AG04449 (cell line): Measurements from ENCODE around the gene TMEM225B.
"Not testable (repeated sequence)": the region's sequence is repeated elsewhere in the genome, so short reads cannot be mapped to it uniquely, and the experiment has no call there.

Experiments used
- CTCF ChIA-PET: fragments of 350-600 bp; formaldehyde crosslinking; extraction: SDS; loops from one replicate; lab custom pipeline; 2021; ENCODE audit warnings: antibody characterized with exemption; lab: Yijun Ruan, JAX
- POLR2A ChIA-PET: fragments of 400-600, 350-600 bp; formaldehyde crosslinking; extraction: SDS; loops from one replicate; lab custom pipeline; 2020; ENCODE audit warnings: antibody characterized with exemption, inconsistent platforms; lab: Yijun Ruan, JAX
- DNase-seq: peaks from one replicate; pipeline ENCODE4 v3.0.0-alpha.2; 2010; ENCODE audit warnings: low read depth, low spot score
- H3K4me3 ChIP-seq: 2 replicates; pipeline ENCODE4 v1.5.1; 2011; ENCODE audit warnings: low read depth, mild to moderate bottlenecking, control low read depth, low read length
- CTCF ChIP-seq: IDR thresholded peaks from one replicate; pipeline ENCODE4 v1.5.1; 2011; ENCODE audit warnings: mild to moderate bottlenecking, moderate library complexity, low read length, control low read depth, inconsistent platforms; ENCODE audit not compliant: insufficient read depth; ENCODE audit errors: missing control alignments

TMEM225B gene

GRCh38 chr7:99561737-99562051 is 36.4 kb upstream of the TMEM225B start:
- CTCF ChIA-PET: interaction anchor here (1.0 kb wide), 1 partner anchor 18 kb away, joined by 3 read pairs; no protein-coding TSS in a partner anchor
- POLR2A ChIA-PET: no interaction called here
- no peak for TF ChIP-seq CTCF
- no peak overlapping the region for H3K4me3 ChIP-seq
- DNase-seq: no peak

DNA sequence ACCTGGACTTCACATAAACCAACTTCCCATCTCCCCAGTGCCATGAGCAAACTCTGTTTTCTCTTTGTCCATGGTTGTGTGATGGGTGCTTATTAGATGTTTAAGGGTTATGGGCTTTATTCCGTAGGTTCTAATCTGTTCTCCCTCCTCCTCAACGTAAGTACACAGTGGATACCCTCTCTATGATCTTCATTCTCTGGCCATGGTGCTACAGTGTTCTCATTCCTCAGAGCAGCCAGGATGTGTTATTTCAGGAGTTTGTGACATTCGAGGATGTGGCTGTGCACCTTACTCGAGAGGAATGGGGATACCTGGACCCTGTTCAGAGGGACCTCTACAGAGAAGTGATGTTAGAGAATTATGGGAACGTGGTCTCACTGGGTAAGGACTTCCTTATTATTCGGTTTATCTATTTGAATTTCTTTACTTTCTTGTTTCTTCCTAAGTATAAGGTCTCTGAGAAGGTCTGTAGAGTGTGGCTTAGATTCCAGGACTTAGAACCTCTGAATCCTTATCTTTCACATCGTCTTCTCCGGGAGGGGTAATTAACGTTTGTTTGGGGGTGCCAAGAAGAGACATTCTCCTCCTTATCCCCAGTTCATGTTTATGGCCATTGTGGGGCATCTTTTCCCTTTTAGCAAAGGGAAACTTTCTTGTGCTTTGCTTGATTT is 35.8 kb upstream of the TMEM225B start:
- ChIA-PET POLR2A (no interaction called here), CTCF (interaction anchor here (1.5 kb wide), 1 partner anchor 11 kb away, joined by 4 read pairs; no protein-coding TSS in a partner anchor)
- no peak for DNase-seq
- H3K4me3 ChIP-seq: no peak overlapping the region; the same call in 1 of the 2 replicates
- no peak for TF ChIP-seq CTCF

GRCh38 chr7:99562832-99563231 is 35.2 kb upstream of the TMEM225B start:
- peak; percentile 98 for DNase-seq
- TF ChIP-seq CTCF: no peak
- POLR2A ChIA-PET: interaction anchor here (1.0 kb wide), 1 partner anchor 18 kb away, joined by 3 read pairs; no protein-coding TSS in a partner anchor
- H3K4me3 ChIP-seq: no peak overlapping the region
- CTCF ChIA-PET: interaction anchor here (1.3 to 1.5 kb wide), 2 partner anchors 10 to 54 kb away, joined by 3 to 4 read pairs; partner anchors contain the start of gene ZSCAN25

DNA sequence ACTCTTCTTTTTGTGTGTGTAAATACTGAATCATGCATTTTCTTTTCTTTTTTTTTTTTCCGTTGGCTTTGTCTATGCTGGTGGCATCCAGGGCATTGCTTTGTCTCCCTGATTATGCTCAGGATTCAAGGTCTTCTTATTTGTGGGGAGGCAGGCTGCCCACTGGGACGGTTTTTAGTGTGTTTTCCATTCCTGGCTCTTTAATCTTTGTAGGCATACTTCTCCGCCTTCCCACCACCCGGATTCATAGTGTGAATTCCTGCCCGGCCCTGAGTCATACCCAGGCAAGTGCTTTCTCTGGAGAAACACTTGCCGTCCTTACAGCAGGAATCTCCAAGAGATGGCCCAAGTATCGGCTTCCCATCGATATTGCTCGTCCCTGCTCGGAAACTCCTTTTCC is 34.4 kb upstream of the TMEM225B start:
- H3K4me3 ChIP-seq: no peak overlapping the region
- DNase-seq: peak; percentile 67
- no peak for TF ChIP-seq CTCF
- ChIA-PET CTCF (interaction anchor here (1.3 to 1.6 kb wide), 3 partner anchors 9 to 430 kb away, joined by 3 to 4 read pairs (median 3); partner anchors contain the start of gene ZSCAN25), POLR2A (interaction anchor here (1.0 kb wide), 1 partner anchor 17 kb away, joined by 3 read pairs; no protein-coding TSS in a partner anchor)

- H3K4me3 ChIP-seq, DNase-seq, CTCF ChIA-PET, POLR2A ChIA-PET: not testable (repeated sequence)
Observed at GRCh38 chr7:99568770-99569169, 29.3 kb upstream of the TMEM225B start.

- DNase-seq: no peak
- no peak for TF ChIP-seq CTCF
- POLR2A ChIA-PET: no interaction called here
- H3K4me3 ChIP-seq: no peak overlapping the region
- CTCF ChIA-PET: no interaction called here
Observed at GRCh38 chr7:99571768-99572167, 26.3 kb upstream of the TMEM225B start.
